AG10803 (cell line): ENCODE data around the gene FGF5.
"Not testable (repeated sequence)": the region's sequence is repeated elsewhere in the genome, so short reads cannot be mapped to it uniquely, and the experiment has no call there.

Experiments
- DNase-seq: peaks from one replicate; pipeline ENCODE4 v3.0.0; 2010; ENCODE audit warnings: low read depth
- H3K4me3 ChIP-seq: 2 replicates; pipeline ENCODE4 v1.5.1; 2011; ENCODE audit warnings: mild to moderate bottlenecking, low read length, control low read depth
- CTCF ChIP-seq: conservative IDR thresholded peaks from 2 replicates; pipeline ENCODE4 v1.5.1; 2011; ENCODE audit warnings: mild to moderate bottlenecking, low read length, control low read depth, inconsistent platforms

The FGF5 gene

GRCh38 chr4:80239480-80240150, 26.8 kb upstream of the FGF5 start:
- H3K4me3 ChIP-seq, result no peak overlapping the region
- TF ChIP-seq CTCF, result no peak
- DNase-seq, result peak; percentile 73

GRCh38 chr4:80240976-80241375, 25.5 kb upstream of the FGF5 start:
- DNase-seq, result peak; percentile 65
- TF ChIP-seq CTCF, result no peak

GRCh38 chr4:80243274-80244018, 23.0 kb upstream of the FGF5 start:
- no peak for DNase-seq
- TF ChIP-seq CTCF, result no peak
- H3K4me3 ChIP-seq, result no peak overlapping the region

More at GRCh38 chr4:80240976-80241375, 25.5 kb upstream of the FGF5 start:
- no peak overlapping the region for H3K4me3 ChIP-seq

GRCh38 chr4:80247484-80247883, 19.0 kb upstream of the FGF5 start:
- not testable (repeated sequence) for H3K4me3 ChIP-seq
- DNase-seq, result peak; percentile 53

- no peak for TF ChIP-seq CTCF
- DNase-seq, result no peak
- H3K4me3 ChIP-seq, result no peak overlapping the region
Observed at GRCh38 chr4:80249144-80249543, 17.3 kb upstream of the FGF5 start.

GRCh38 chr4:80252427-80252826, 14.0 kb upstream of the FGF5 start:
- H3K4me3 ChIP-seq, result no peak overlapping the region
- TF ChIP-seq CTCF, result no peak
- DNase-seq, result no peak

GRCh38 chr4:80252953-80253352, 13.5 kb upstream of the FGF5 start:
- no peak for DNase-seq
- H3K4me3 ChIP-seq, result no peak overlapping the region
- no peak for TF ChIP-seq CTCF
